ENCODE data around the gene ZNF500.

GRCh38 chr16:4736546-4736945 is 30.4 kb downstream of the ZNF500 start:
- no peak for TF ChIP-seq CTCF (conservative IDR thresholded peaks at IDR 0.05; ENCODE audit: low read depth, low read length)
- no peak for TF ChIP-seq EZH2 (IDR thresholded peaks at IDR 0.05; ENCODE audit: low read length, unreplicated experiment)
